GM18502 (cell line): ENCODE results near the gene FXN.
"Not testable (repeated sequence)": the region's sequence is repeated elsewhere in the genome, so short reads cannot be mapped to it uniquely, and the experiment has no call there.

Experiments
- ATAC-seq: cut with Tn5 transposase; IDR thresholded peaks from one replicate; pipeline ENCODE4 v1.9.1; 2021; ENCODE audit warnings: mild to moderate bottlenecking; ENCODE audit not compliant: unreplicated experiment, poor library complexity

FXN gene

DNA sequence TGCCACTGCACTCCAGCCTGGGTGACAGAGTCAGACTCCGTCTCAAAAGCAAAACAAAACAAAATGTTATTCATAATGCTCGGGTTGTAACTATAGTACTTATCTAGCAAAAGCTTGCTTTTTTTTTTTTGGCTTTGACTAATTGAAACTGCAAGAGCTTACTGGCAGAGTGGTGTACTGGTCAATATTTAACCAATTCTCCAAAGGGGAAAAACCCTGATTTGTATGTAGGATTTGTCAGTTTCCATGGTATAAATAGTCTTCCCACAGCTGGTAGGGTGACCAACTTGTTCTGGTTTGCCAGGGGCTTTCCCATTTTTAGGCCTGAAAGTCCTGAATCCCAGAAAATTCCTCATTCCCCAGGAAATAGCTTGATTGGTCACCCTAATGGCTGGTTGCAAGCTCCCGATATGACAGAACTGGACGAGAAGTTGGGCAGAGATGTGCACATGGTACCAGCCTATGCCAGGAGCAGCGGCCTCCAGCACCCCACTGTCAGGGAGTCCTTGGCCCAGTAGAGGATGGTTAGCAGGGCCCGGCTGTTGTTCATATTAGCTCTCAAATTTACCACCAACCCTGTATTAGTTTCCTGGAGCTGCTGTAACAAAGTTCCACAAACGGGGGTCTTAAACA lies 58.0 kb downstream of the FXN start:
- no peak for ATAC-seq

DNA sequence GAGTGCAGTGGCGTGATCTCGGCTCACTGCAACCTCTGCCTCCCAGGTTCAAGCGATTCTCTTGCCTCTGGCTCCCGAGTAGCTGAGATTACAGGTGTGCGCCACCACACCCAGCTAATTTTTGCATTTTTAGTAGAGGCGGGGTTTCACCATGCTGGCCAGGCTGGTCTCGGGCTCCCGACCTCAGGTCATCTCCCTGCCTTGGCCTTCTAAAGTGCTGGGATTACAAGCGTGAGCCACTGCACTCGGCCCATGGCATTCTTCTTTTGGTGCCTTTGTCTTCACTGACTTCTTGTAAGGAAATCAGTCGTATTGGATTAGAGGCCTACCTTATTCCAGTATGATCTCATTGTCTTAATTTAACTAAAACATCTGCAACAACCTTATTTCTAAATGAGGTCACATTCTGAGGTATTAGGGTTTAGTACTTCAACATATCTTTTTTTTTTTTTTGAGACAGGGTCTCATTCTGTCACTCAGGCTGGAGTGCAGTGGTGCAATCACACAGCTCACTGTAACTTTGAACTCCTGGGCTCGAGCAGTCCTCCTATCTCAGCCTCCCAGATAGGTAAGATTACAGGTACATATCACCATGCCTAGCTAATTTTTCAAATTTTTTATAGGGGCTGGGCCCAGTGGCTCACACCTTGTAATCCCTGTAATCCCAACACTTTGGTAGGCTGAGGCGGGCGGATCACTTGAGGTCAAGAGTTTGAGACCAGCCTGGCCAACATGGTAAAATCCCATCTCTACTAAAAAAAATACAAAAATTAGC lies 59.0 kb downstream of the FXN start:
- not testable (repeated sequence) for ATAC-seq

DNA sequence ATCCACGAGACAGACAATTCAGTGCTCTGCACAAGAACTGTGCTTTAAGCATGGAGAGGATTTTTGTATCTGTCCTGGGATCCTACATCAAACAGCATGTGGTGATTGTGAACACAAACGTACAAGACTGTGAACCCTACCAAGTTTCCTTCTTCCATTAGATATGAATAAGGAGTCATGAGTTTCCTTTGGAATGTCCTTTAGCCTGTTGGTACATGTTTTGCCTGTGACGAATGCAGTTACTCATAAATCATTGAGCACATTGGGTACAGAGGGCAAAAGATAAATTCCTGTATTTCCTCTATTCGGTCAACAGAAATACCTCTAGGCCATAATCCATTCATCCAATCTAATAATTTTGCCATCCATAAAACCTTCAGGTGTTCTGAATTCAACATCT lies 61.5 kb downstream of the FXN start:
- ATAC-seq, result no peak

DNA sequence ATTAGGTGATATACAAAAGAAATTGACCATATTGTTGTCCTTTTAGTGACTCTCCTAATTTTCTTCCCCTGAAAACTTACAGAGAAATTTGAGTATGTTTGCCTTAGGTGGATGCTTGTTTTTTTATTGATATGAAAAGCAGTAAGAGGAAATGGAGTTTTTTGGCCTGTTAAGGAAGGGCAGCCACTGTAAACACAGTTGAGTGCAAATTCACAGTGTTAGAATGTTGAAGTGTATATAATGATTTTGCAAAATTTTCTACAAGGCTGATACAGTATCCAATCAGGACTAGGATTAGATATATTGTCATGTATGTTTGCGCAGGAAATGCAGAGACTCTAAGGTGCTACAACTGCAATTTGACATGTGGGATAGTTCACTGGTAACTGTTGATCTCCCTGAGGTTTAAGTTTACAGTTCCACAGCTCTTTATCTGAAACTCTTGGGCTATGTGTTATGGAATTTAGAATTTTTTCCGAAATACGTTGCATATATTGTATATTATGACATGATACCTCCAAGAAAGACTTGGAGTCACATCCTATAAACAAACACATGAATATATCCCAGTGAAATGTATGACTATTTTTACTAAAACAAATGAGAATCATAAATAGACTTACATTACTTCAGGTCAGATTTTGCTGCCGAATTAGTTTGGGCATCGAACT lies 62.5 kb downstream of the FXN start:
- no peak for ATAC-seq

DNA sequence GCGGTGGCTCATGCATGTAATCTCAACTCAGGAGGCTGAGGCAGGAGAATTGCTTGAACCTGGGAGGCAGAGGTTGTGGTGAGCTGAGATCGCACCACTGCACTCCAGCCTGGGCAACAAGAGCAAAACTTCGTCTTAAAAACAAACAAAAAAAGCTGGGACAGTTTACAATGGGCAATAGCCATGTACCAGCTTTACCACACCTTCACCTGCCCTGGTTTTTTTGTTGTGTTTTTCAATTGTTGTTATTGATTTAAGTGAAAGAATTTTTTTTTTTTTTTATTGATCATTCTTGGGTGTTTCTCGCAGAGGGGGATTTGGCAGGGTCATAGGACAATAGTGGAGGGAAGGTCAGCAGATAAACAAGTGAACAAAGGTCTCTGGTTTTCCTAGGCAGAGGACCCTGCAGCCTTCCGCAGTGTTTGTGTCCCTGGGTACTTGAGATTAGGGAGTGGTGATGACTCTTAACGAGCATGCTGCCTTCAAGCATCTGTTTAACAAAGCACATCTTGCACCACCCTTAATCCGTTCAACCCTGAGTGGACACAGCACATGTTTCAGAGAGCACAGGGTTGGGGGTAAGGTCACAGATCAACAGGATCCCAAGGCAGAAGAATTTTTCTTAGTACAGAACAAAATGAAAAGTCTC lies 67.9 kb downstream of the FXN start:
- not testable (repeated sequence) for ATAC-seq

DNA sequence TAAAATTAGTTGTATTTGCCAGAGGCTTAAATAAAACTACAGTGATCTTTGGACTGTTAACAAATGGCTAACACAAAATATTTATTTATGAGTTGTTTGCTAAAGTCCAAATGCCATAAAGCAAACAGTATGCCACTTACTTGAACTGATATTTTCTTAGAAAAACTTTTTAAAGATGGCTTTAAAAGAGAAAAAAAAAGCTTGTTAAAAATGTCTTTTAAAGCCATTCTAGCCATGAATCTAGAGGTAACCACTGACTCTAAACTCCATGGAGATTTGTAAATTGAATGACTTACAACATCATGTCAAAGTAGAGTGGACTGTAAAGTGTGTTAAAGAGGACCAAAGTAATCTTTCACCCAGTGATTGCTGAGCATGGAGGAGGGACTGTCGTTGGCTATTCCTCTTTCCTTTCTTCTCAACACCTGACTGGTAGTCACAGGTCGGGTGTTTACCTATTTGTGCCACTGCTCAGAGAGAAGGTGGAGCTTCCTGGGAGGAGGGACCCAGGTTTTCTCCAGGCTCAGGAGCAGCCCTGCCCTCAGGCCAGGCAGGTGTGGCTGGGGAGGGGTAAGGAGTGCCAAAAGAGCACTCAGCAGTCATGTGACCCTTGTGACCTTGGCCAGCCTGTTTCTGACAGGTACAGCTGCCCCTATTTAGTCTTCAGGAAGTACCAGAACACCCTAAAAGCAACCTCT lies 69.4 kb downstream of the FXN start:
- ATAC-seq, result no peak

DNA sequence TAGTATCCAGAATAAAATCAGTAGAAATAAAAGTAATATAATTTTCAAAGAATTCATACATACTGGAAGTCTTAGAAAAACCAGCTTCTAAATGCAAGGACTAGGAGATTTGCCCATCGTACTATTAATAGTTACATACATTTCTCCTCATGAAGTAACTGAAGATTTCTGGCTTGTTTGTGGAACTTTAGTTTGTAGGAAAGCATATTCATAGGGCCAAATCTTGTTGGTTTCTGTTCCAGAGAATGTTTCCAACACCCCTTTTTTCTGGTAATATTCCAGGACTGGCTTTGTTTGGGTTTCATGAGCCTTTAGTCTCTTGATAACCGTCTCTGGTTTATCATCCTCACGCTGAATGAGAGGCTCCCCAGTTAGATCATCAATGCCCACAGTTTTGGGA lies 72.2 kb downstream of the FXN start:
- ATAC-seq, result no peak

DNA sequence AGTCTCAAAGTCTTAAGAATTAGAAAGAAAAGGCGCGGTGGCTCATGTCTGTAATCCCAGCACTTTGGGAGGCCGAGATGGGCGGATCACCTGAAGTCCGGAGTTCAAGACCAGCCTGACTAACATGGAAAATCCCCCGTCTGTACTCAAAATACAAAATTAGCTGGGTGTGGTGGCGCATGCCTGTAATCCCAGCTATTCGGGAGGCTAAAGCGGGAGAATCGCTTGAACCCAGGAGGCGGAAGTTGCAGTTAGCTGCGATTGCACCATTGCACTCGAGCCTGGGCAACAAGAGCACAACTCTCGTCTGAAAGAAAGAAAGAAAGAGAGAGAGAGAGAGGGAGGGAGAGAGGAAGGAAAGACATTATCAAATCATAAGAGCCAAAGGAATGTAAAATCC lies 73.2 kb downstream of the FXN start:
- not testable (repeated sequence) for ATAC-seq

DNA sequence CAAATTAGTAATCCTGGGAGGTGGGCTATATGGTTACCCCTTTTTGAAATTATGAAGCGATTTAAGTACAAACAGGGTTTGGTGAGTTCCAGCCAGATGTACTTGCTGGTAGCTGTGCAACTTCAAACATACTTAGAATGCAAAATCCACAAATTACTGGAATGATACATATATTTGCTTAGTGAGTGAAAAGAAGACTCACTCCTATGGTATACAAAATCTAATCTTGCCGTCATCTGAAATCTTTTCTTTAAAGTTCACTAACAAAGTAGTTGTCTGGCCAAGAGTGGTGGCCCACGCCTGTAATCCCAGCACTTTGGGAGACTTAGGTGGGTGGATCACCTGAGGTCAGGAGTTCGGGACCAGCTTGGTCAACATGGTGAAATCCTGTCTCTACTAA lies 73.6 kb downstream of the FXN start:
- no peak for ATAC-seq

DNA sequence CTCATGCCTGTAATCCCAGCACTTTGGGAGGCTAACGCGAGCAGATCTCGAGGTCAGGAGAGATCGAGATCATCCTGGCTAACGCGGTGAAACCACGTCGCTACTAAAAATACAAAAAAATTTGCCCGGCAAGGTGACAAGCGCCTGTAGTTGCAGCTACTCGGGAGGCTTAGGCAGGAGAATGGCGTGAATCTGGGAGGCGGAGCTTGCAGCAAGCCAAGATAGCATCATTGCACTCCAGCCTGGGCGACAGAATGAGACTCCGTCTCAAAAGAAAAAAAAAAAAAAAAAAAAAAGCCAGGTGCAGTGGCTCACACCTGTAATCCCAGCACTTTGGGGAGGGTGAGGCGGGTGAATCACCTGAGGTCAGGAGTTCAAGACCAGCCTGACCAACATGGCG lies 77.1 kb downstream of the FXN start:
- not testable (repeated sequence) for ATAC-seq

DNA sequence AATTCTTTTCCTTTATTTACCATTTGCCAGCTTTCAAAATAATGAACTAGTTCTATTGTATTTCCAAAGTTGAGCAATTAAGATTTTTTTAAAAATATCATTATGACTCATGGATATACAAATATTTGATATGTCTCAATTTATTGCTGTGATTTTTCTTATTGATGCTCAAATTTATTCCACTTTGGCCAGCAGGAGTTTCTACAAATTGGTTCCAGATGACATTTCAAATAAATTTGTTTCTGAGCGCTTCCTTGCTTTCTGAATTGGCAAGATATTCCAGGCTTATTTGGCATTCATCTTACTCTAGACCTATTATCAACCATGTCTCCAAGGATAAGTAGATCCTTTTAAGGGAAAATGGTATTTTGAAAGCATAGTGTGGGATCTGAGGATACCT lies 80.1 kb downstream of the FXN start:
- no peak for ATAC-seq

DNA sequence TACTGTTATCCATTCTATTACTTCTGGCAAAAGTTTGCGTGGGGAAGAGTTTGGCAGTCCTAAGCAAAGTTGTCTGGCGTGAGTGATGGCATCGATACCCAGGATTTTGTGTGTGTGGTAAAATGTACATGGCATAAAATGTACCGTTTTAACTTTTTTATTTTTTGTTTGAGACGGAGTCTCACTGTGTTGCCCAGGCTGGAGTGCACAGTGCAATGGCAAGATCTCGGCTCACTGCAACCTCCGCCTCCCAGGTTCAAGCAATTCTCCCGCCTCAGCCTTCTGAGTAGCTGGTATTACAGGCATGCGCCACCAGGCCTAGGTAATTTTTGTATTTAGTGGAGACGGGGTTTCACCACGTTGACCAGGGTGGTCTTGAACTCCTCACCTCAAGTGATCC lies 83.1 kb downstream of the FXN start:
- no peak for ATAC-seq

DNA sequence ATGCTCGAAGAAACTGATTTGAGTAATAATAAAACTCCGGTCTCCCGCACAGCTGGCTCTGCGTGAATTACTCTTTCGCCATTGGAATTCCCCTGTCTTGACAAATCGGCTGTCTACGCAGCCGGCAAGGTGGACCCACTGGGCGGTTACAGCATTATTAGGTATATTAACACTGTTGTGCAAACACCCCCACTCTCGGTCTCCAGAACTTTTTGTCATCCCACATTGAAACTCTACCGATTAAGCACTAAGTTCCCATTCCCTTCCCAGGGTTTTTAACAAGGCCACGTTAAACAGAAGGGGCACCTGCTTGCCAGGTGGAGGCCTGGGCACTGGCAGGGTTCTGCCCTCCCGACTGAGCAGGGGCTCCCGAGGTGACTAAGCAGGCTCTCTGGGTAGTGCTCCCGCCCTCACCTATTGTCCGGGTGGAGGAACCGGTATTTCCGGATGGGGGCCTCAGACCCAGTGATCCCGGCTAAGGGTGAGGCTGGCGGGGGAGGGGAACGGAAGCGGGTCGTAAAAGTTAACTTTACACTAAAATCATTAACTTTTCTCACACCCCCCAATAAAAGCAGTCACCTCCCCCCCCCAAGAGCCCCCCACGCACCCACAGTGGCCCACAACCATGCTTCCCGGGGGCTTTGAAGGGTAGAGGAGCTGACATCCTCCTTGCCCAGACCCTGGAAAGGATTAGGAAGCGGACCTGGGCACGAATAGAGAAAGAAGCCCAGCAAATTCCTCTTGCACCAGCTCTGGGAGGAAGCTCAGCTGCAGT lies 85.0 kb downstream of the FXN start:
- ATAC-seq, result no peak

DNA sequence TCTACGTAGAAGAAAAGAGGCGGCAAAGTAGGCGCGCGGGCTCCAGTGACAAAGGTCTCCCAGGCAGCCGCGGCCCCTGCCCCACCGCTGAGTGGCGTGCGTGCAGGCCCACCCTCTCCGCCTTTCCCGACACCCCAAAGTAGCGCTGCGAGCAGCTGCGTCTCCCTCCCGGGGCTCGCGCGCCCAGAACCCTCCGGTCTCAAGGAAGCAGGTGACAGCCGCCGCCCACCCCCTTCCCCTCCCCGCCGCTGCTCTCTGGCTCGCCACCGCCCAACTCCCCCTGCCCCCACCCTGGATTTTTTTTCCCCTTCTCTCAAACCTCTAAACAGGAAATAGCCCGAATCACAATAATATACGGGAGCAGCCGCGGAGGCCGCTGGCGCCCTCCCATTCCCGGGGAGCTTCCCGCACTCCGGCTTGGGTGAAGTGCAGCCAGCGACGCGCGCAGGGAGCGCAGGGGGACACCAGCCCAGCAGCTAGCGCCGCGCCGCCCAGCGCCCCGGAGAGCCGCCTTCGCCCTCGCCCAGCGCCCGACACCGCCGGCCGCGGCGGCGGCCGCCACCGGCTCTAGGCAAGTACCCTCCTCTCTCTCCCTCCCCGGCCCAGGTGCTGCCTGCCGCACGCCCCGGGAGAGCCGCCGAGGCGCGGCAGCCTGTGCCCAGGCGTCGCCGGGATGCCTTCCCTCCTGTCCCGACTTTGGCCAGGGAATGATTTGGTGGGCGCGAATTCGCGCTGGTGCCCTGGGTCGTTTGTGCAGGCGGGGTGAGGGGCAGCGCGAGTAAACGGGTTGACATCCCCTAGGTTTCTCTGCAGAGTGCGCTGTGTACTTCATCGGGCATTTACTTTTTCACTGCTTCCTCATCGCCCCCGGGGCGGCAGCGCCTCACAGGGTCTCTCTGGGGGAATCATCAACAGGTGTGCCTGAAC lies 85.9 kb downstream of the FXN start:
- ATAC-seq, result peak; percentile 71

DNA sequence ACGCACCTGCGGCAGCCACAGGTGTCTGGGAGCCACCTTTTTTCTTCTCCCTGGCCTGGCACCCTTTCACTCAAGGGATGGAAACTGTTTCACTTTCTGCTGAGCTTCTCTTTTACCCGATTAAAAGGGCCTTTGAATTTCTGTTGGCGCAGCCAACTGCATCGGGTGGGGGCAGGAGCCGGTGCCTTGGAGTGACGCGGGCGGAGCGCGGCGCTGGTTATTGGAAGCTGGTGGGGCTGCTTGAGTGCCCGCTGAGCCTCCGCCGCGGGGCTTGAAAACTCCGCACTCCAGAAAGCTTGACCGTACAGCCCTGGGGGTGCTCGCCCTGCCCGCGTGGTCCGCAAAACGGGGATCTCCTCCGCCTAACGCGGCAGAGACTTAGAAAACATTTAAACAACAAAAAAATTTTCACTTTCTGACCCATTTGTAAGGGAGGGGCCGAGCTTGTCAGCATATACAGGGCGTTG lies 86.6 kb downstream of the FXN start:
- peak; percentile 63 for ATAC-seq

DNA sequence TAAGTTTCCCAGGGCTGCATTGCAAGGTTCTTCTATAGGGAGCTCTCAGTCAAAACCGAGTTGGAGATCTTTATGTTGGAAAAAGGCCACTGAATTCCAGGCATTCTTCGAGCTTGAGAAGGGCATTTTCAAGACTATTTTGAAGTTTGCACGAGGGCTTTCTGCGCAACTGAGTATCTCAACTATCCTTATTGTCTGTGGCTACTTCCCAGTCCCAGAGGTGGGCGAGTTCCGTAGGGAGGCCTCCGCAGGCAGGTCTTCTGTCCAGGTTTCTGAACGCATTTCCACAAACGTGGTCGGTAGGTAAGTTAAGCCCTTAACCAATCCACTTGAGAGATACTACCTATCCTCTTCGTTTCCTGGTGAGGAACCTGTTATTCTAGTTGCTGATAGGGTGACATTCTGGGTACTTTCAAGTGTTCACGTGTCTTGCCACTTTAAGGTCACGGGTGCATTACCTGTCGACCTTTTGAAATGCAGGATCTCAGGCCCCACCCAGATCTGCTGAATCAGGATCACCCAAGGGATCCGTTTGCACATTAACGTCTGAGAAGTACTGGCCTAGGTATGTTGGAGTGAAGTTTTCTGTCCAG lies 87.1 kb downstream of the FXN start:
- ATAC-seq, result no peak

DNA sequence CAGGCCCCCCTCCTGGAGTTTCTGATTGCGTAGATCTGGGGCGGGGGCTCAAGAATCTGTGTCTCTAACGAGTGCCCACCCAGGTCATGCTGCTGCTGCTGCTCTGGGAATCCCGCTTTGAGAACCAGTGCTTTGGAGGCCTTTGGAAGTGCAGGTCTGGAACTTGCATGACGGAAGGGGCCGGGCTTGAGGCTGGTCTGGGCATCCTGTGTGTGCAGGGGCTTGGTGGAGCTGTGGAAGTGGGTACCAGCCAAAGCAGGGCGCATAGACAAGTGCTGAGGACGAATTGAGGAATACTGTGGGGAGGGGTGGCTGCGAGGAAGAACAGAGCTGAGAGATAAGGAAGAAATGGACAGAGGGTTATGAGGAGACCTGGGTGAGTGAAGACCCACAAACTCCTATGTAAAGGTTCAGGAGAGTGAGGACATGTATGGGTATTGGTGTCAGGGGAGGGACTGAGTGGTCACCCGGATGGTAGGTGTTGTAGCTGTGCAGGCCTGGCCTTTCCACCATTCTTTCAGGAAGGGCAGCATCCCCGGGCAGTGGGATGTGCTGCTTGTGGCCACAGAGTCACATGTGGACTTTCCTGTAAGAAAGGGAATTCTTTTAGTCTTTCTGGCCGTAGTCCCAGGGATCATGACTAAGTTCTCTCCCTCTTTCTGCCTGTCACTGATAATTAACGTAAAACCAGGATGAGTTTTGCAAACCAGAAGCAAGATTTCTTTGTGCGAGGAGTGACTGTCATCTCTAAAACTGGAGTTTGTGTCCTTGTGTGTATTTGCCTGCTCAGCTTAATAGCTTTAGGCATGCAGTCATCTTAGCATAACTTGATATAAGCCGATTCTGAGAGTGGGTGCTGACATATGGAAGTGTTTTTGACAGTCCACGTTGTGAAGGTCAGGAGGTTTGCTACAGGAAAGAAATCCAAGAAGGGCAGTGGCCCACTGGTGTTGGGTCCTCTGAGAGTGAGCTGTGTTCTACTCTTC lies 95.2 kb downstream of the FXN start:
- ATAC-seq, result no peak
